WI38 (cell line): ENCODE results near the gene CLSTN2.

Experiments
- H3K4me3 ChIP-seq: 2 replicates; pipeline ENCODE4 v1.5.1; 2011; ENCODE audit warnings: low read depth, mild to moderate bottlenecking, control low read depth, low read length
- CTCF ChIP-seq: IDR thresholded peaks from 2 replicates; pipeline ENCODE4 v1.5.1; 2012; ENCODE audit warnings: low read depth, mild to moderate bottlenecking, control low read depth, low read length

CLSTN2 gene

GRCh38 chr3:140546649-140547048 lies 611.7 kb downstream of the CLSTN2 start:
- TF ChIP-seq CTCF = no peak
- no peak overlapping the region for H3K4me3 ChIP-seq

GRCh38 chr3:140552403-140552802 lies 617.4 kb downstream of the CLSTN2 start:
- H3K4me3 ChIP-seq = no peak overlapping the region
- no peak for TF ChIP-seq CTCF

GRCh38 chr3:140552898-140553297 lies 617.9 kb downstream of the CLSTN2 start:
- no peak for TF ChIP-seq CTCF
- H3K4me3 ChIP-seq = no peak overlapping the region

GRCh38 chr3:140553591-140553990 lies 618.6 kb downstream of the CLSTN2 start:
- no peak overlapping the region for H3K4me3 ChIP-seq
- TF ChIP-seq CTCF = no peak

GRCh38 chr3:140555666-140556065 lies 620.7 kb downstream of the CLSTN2 start:
- TF ChIP-seq CTCF = no peak
- H3K4me3 ChIP-seq = no peak overlapping the region

- H3K4me3 ChIP-seq = no peak overlapping the region
- no peak for TF ChIP-seq CTCF
These were observed 622.5 kb downstream of the CLSTN2 start for GRCh38 chr3:140557476-140557875.

GRCh38 chr3:140559546-140559945 lies 624.6 kb downstream of the CLSTN2 start:
- TF ChIP-seq CTCF = no peak
- no peak overlapping the region for H3K4me3 ChIP-seq
